ENCODE results near the gene METRNL. TPM values are rescaled to one million over a fixed set of nuclear protein-coding genes. Genes with fewer than 3 reads are reported as not detected.

The METRNL gene
- total RNA-seq, 1 donor from 2014 or later, result 10.3 TPM

DNA sequence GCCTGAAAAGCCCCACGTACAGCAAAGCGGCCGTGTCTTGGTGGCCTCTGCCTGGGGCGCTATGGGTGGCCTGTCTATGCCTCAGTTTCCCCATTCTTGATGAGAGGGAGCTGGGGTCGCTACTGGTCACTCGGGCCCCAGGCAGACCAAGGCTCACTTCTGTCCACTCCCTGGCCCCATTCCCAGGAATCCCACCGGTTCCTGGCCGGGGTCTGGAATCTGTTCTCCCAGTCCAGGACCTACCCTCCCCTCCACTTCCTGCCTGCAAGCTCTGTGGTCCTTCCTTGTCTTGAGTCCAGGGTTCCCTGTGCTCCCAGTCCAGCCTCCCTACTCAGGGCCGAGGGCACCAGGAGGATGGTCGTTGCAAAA lies 24.5 kb downstream of the METRNL start:
- intact Hi-C loops (cut with micrococcal nuclease), result no loop called here

GRCh38 chr17:83104577-83105505 lies 25.4 kb downstream of the METRNL start:
- intact Hi-C loops (cut with micrococcal nuclease), result no loop called here

DNA sequence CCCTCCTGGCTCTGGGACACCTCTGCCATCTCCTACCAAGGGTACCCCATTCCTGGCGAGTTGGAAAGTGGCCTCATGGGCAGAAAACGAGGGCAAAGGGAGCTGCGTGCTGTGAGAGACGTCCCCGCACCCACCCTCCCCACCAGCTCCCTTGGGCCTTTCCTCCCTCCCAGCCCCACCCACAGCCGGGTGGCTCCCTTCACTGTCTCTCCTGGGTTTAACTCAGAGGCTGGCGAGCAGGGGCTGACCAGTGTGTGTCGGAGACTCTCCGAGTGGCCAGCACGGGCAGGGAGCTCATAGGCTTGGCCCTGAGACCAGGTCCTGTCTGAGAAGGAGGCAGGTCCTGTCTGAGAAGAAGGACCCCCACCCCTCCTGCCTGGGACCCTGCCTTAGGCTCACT lies 26.1 kb downstream of the METRNL start:
- intact Hi-C loops (cut with micrococcal nuclease), result no loop called here

DNA sequence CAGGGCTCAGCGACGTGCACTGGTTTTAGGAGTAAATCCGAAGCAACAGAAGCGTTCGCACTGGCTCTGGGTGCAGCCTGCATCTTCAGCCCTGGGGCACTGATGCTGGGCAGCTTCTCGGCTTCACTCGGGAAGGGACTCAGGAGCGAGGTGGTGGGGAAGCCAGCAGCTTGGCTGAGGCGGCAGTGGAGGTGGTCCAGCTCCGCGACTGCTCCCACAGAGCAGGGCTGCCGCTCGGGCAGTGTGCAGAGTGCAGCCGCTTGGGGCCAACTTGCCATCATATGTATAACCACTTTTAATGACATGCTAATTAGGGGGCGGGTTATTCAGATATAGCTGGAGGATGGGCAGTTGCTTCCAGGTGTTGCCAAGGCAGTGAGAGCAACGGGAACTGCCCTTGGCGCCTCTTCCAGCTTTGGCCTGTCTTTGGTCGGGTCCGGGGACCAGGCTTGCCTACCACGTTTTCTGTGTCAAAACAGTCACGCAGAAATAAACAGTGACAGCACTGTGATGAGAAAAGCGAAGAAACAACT lies 26.7 kb downstream of the METRNL start:
- intact Hi-C loops (cut with micrococcal nuclease), result no loop called here

GRCh38 chr17:83106913-83107655 lies 27.7 kb downstream of the METRNL start:
- intact Hi-C loops (cut with micrococcal nuclease), result no loop called here

DNA sequence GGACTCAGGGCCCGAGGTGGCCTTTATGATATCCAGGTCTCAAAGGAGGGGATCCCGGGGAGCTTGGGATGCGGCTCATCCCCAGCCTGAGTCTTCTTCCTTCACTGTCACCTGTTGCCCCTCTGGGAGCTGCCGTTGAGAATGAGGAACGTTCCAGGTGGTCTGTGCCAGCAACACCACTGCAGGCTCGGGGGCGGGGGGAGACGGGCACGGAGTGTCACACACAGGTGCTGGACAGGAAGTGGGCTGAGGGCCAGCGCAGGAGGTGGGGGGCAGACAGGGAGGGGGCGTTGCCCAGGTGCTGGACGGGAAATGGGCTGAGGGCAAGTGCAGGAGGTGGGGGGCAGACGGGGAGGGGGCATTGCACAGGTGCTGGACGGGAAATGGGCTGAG lies 28.2 kb downstream of the METRNL start:
- intact Hi-C loops (cut with micrococcal nuclease), result no loop called here

DNA sequence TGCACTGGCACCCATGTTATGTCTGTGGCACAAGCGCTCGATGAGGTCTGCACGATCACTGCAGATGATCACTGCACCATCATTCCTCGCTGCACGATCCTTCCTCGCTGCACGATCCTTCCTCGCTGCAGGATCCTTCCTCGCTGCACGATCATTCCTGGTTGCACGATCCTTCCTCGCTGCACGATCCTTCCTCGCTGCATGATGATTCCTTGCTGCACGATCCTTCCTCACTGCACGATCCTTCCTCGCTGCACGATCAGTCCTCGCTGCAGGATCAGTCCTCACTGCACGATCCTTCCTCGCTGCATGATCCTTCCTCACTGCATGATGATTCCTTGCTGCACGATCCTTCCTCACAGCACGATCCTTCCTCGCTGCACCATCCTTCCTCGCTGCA lies 29.3 kb downstream of the METRNL start:
- intact Hi-C loops (cut with micrococcal nuclease), result no loop called here

DNA sequence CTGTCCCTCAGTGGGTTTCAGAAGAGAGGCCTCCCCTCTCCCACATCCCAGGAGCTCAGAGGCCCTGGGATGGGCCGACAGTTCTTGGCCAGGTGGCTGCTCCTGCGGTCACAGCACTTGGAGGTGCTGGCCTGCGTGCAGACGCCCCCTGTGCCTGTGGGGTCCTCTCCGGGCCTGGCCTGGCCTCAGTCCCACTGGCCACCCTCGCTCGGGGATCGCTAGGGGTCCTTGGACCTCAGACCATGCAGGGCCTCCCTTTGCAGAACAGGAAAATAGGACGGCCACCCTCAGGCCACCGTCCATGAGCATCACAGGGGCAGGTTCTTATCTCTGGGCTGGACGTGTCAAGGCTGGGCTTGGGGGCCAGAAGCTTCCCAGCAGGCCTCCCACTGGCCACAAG lies 30.0 kb downstream of the METRNL start:
- intact Hi-C loops (cut with micrococcal nuclease), result no loop called here

GRCh38 chr17:83109793-83110645 lies 30.6 kb downstream of the METRNL start:
- intact Hi-C loops (cut with micrococcal nuclease), result no loop called here

GRCh38 chr17:83110735-83111134 lies 31.3 kb downstream of the METRNL start:
- intact Hi-C loops (cut with micrococcal nuclease), result no loop called here

GRCh38 chr17:83111516-83112282 lies 32.3 kb downstream of the METRNL start:
- intact Hi-C loops (cut with micrococcal nuclease), result no loop called here

DNA sequence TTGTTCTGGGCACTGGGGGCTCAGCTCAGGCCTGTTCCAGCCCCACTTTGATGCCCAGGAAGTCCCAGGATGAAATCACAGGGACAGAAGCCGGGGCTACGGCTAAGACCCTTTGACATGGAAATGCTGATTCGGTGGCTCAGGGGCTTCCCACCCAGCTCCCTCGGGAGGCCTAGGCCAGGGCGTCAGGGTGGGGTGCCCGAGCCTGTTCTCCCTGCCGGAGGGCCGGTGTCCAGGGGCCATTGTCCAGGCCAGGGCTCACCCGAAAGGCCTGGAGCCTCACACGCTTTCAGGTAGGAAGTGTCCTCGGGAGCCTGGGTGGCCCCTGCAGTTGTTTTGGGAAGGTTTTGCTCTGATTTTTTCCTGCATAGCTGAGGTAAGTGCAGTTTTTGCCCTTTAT lies 34.0 kb downstream of the METRNL start:
- intact Hi-C loops (cut with micrococcal nuclease), result no loop called here

DNA sequence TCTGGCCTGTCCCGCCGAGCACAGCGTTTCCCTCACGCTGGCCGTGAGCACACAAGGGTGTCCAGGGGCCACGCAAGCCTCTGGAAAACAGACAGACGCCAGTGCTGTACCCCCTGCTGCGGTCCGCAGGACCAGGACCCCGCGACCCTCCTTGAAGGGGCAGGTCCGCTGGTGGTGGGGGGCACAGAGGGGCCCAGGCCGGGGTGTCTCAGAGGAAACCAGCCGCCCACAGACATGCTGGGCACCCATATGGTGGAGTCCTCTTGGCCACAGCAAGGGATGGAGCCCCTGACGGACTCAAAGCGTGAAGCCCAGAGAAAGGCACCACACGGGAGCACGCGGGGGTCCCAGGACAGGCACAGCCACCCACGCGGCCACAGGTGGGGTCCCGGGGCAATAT lies 34.4 kb downstream of the METRNL start:
- intact Hi-C loops (cut with micrococcal nuclease), result no loop called here

- intact Hi-C loops (cut with micrococcal nuclease), result no loop called here
Observed at GRCh38 chr17:83114706-83115105, 35.3 kb downstream of the METRNL start.

- intact Hi-C loops (cut with micrococcal nuclease), result no loop called here
Observed at GRCh38 chr17:83115202-83115651, 35.8 kb downstream of the METRNL start.

- intact Hi-C loops (cut with micrococcal nuclease), result no loop called here
Observed at GRCh38 chr17:83115832-83116231, 36.4 kb downstream of the METRNL start.

DNA sequence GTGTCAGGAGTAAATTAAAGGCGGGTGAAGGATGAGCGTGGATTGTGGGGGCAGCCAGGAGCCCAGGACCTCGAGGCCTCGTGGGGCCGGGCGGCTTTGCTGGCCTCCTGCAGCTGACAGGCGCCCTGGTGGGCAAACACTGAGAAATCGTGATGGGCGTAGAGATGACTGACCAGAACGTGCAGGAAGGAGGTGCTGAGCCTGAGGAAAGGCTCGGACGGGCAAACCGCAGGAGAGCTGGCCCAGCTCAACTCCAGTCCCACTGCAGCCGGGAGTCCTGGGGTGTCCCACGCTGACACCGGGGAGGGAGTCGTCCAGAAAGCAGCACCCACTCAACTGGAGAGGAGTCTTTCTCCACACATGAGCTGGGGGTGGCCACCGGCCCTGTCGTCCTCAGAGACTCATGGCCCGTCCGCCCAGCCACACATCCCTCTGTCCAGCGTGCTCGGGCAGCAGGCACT lies 36.9 kb downstream of the METRNL start:
- intact Hi-C loops (cut with micrococcal nuclease), result no loop called here

DNA sequence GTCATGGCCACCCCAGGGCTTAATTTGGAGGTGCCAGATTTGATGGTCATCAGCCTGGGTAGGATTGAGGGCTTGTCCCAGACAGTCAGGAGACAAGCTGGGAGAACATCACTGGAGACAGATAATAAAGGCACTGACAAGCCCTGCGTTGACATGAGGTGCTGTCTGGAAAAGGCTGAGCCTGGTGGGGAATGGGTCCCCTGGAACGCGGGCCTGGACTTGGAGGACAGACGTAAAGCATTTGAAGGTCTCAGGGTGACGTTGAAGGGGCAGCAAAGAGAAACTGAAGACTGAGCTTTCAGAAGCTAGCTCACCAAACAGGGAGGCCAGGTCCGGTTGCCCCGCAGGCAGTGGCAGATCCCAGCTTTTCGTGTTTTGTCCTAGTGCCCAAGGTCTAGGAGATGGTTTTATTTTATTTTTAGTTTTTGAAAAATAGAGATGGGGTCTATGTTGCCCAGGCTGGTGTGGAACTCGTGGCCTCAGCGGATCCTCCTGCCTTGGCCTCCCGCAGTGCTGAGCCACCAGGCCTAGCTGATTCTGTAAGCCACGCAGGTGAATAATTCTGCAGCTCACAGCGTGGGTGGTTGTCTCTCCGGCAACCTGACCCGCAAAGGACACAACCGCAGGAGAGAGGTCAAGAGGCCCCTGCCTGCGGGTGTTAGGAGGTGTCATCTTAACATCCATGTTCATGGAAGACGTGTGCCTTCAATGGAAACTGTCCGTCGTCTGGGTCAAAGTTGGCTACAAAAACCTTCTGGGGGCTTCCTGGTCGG lies 37.6 kb downstream of the METRNL start:
- intact Hi-C loops (cut with micrococcal nuclease), result no loop called here

GRCh38 chr17:83117583-83117982 lies 38.2 kb downstream of the METRNL start:
- intact Hi-C loops (cut with micrococcal nuclease), result no loop called here
